Measurements from ENCODE around the gene FGFR4. TPM values are rescaled to one million over a fixed set of nuclear protein-coding genes. Genes with fewer than 3 reads are reported as not detected.

Gene FGFR4
- total RNA-seq, 1 experiment from 2014 or later = 291 TPM

DNA sequence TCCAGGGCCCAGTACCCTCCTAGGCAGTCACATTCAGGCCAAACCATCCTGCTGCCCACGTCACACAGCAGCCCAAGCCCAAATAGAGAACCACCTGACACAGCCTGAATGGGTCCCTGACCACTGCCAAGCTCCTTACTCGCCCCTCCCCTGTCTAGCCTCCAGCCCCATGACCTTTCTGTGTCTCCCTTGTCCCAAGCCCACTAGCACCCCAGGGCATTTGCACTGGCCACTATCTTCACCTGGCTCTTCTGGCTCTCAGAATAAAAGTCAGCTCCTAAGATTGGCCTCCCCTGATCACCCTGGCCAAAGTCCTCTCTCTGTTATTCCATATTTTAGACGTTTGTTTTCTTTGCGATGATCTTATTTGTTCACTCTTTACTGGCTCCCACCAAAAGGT lies 20.4 kb downstream of the FGFR4 start:
- Mint-ChIP-seq H3K9me3 (ENCODE audit: low read depth, unreplicated experiment) (no peaks in the 10 kb centered on the region), H3K4me3 (ENCODE audit: low read depth, unreplicated experiment) (no peak overlapping the region), H3K27me3 (ENCODE audit: unreplicated experiment) (no peaks in the 10 kb centered on the region), H3K36me3 (ENCODE audit: insufficient read depth, unreplicated experiment) (peaks cover 6% of the 10 kb centered on the region), H3K27ac (ENCODE audit: unreplicated experiment) (no peak overlapping the region), H3K4me1 (ENCODE audit: low read depth, unreplicated experiment) (peaks cover 27% of the 10 kb centered on the region)
- no peak for DNase-seq
- intact Hi-C loops (cut with micrococcal nuclease; ENCODE audit: unreplicated experiment) = no loop called here
- no TSS peak for BruUV-seq (replicated peaks)
- CTCF ChIA-PET = interaction anchor here (0.7 to 2.0 kb wide), 2 partner anchors 15 to 20 kb away, joined by 4 to 8 read pairs; partner anchors contain the start of gene FGFR4
- TF ChIP-seq, protein P1, sequence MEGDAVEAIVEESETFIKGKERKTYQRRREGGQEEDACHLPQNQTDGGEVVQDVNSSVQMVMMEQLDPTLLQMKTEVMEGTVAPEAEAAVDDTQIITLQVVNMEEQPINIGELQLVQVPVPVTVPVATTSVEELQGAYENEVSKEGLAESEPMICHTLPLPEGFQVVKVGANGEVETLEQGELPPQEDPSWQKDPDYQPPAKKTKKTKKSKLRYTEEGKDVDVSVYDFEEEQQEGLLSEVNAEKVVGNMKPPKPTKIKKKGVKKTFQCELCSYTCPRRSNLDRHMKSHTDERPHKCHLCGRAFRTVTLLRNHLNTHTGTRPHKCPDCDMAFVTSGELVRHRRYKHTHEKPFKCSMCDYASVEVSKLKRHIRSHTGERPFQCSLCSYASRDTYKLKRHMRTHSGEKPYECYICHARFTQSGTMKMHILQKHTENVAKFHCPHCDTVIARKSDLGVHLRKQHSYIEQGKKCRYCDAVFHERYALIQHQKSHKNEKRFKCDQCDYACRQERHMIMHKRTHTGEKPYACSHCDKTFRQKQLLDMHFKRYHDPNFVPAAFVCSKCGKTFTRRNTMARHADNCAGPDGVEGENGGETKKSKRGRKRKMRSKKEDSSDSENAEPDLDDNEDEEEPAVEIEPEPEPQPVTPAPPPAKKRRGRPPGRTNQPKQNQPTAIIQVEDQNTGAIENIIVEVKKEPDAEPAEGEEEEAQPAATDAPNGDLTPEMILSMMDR (IDR thresholded peaks at IDR 0.05; ENCODE audit: unreplicated experiment) = no peak

DNA sequence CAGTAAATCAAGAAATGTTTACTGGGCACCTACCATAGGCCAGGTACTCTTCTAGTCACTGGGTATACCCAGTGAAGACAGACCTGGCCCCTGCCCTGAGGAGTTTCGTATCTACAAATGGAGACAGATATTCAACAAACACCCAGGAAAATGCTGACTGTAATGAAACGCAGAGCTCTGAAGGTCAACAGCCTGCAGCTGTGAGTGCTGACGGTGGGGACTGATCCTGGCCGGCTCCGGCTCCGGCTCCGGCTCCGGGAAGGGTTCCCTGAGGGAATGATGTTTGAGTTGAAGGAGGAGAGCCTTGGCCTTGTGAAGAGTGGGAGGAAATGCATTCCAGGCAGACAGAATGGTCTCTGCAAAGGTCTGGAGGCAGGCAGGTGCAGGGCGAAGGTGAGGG lies 23.1 kb downstream of the FGFR4 start:
- no peak for DNase-seq
- TF ChIP-seq, protein P1 (IDR thresholded peaks at IDR 0.05; ENCODE audit: unreplicated experiment) = no peak
- Mint-ChIP-seq H3K27me3 (ENCODE audit: unreplicated experiment) (no peaks in the 10 kb centered on the region), H3K27ac (ENCODE audit: unreplicated experiment) (peak overlapping the region; percentile 6), H3K36me3 (ENCODE audit: insufficient read depth, unreplicated experiment) (peaks cover 6% of the 10 kb centered on the region), H3K4me1 (ENCODE audit: low read depth, unreplicated experiment) (peaks cover 20% of the 10 kb centered on the region), H3K4me3 (ENCODE audit: low read depth, unreplicated experiment) (no peak overlapping the region), H3K9me3 (ENCODE audit: low read depth, unreplicated experiment) (no peaks in the 10 kb centered on the region)
- intact Hi-C loops (cut with micrococcal nuclease; ENCODE audit: unreplicated experiment) = loop anchor here (5.0 to 10.0 kb wide), 2 partner anchors 192 to 345 kb away; partner anchors contain the start of genes PRELID1 and RAB24
- CTCF ChIA-PET = interaction anchor here (4.7 kb wide), 1 partner anchor 23 kb away, joined by 73 read pairs; the partner anchor contains the start of gene FGFR4
- BruUV-seq (replicated peaks) = no TSS peak

DNA sequence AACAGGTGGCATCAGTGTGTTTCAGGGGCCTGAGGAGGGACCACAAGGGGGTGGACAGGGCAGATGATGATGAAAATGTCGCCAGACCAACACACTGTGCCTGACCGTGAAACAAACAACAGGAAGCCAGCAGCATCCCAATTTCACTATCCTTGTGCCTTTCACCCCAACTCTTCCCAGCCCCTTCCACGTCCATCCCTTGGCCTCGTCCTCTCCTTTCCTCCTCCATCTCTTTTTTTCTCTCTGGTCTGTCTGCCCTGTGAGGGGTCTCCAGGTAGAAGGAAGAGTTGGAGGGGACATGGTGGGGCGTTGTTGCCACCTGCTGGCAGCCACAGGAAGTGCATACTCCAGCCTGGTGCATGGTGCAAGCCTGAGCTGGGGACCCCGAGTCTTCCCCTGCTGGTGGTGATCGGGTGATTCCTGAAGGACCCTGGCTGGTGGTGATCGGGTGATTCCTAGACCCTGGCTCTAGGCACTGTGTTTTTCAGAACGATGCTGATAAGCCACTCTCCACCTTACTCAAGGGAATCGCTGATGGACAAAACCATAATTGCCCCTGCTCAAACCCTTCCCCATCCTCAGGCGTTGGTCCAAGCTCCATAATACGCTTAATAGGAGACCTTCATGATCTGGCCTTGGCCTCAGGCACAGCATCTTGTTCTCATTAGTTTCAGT lies 25.1 kb downstream of the FGFR4 start:
- H3K9me3 Mint-ChIP-seq (ENCODE audit: low read depth, unreplicated experiment) = no peaks in the 10 kb centered on the region

DNA sequence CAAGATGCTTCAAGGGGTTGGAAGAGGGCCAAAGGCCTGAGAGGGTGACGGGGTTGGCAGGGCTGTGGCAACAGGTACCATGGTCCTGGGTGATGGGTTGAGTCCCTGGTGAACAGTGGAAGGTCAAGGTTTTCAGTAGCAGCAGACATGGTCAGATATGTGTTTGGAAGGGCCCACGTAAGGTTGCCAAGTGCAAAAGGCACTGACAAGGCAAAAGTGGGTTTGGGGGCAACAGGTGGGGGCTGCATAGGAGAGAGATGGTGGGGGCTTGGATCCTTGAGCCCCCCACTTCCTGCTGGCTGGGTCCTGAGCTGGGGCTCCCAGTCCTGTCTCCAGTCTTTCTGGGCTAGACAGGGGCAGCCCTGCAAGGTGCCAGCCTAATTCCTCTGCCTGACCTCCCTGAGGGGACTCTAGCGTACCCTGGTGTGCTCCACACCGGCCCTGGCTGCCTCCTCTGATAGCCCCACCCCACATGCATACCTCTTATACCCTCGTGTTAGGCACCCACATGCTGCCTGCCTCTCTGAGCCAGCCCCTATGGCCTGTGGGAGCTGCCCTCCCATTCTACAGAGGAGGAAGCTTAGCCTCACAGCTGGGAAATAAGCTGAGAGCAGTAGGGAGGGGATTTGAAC lies 26.0 kb downstream of the FGFR4 start:
- H3K4me1 Mint-ChIP-seq (ENCODE audit: low read depth, unreplicated experiment) = peaks cover 20% of the 10 kb centered on the region
- H3K4me3 Mint-ChIP-seq (ENCODE audit: low read depth, unreplicated experiment) = no peak overlapping the region
- H3K27me3 Mint-ChIP-seq (ENCODE audit: unreplicated experiment) = no peaks in the 10 kb centered on the region
- intact Hi-C loops (cut with micrococcal nuclease; ENCODE audit: unreplicated experiment) = loop anchor here (2.0 to 10.0 kb wide), 3 partner anchors 190 to 452 kb away; partner anchors contain the start of genes PRELID1 and RAB24
- CTCF ChIA-PET = interaction anchor here (0.6 to 4.7 kb wide), 15 partner anchors 23 to 453 kb away, joined by 3 to 73 read pairs (median 5); partner anchors contain the start of gene FGFR4
- no peak for DNase-seq
- H3K36me3 Mint-ChIP-seq (ENCODE audit: insufficient read depth, unreplicated experiment) = peaks cover 6% of the 10 kb centered on the region
- BruUV-seq (replicated peaks) = no TSS peak
- no peak overlapping the region for H3K27ac Mint-ChIP-seq (ENCODE audit: unreplicated experiment)
- TF ChIP-seq, protein P1 (IDR thresholded peaks at IDR 0.05; ENCODE audit: unreplicated experiment) = no peak
- H3K9me3 Mint-ChIP-seq (ENCODE audit: low read depth, unreplicated experiment) = no peaks in the 10 kb centered on the region

More for the DNA sequence above, 25.1 kb downstream of the FGFR4 start:
- Mint-ChIP-seq H3K27ac (ENCODE audit: unreplicated experiment) (peak overlapping the region; percentile 73), H3K36me3 (ENCODE audit: insufficient read depth, unreplicated experiment) (peaks cover 6% of the 10 kb centered on the region), H3K27me3 (ENCODE audit: unreplicated experiment) (no peaks in the 10 kb centered on the region), H3K4me1 (ENCODE audit: low read depth, unreplicated experiment) (peaks cover 20% of the 10 kb centered on the region), H3K4me3 (ENCODE audit: low read depth, unreplicated experiment) (peak overlapping the region; percentile 51)
- intact Hi-C loops (cut with micrococcal nuclease; ENCODE audit: unreplicated experiment) = loop anchor here (1.0 to 10.0 kb wide), 4 partner anchors 40 to 451 kb away; partner anchors contain the start of genes PRELID1 and RAB24
- TF ChIP-seq, protein P1 (IDR thresholded peaks at IDR 0.05; ENCODE audit: unreplicated experiment) = peak; percentile 98
- CTCF ChIA-PET = interaction anchor here (0.6 to 4.7 kb wide), 14 partner anchors 14 to 452 kb away, joined by 3 to 73 read pairs (median 5); partner anchors contain the start of gene FGFR4
- peak; percentile 85 for DNase-seq
- no TSS peak for BruUV-seq (replicated peaks)

Data from Calu3 (cell line).